DMS53 treated with DMSO at 0.1 percent for 48 hours (cell line): Measurements from ENCODE around the gene FHIT.

Experiments
- DNase-seq: peaks from one replicate; lab custom pipeline; 2025; ENCODE audit not compliant: unreplicated experiment; lab: John Stamatoyannopoulos, UW

Gene FHIT

GRCh38 chr3:60434950-60435349 lies 816.3 kb downstream of the FHIT start:
- DNase-seq, result no peak

GRCh38 chr3:60434323-60434722 lies 816.9 kb downstream of the FHIT start:
- DNase-seq, result no peak

- DNase-seq, result no peak
Observed at GRCh38 chr3:60431599-60431958, 819.7 kb downstream of the FHIT start.

GRCh38 chr3:60430205-60430604 lies 821.0 kb downstream of the FHIT start:
- DNase-seq, result no peak

- DNase-seq, result no peak
Observed at GRCh38 chr3:60427109-60427508, 824.1 kb downstream of the FHIT start.

GRCh38 chr3:60424942-60425341 lies 826.3 kb downstream of the FHIT start:
- no peak for DNase-seq

- no peak for DNase-seq
Observed at GRCh38 chr3:60424034-60424433, 827.2 kb downstream of the FHIT start.

- DNase-seq, result no peak
Observed at GRCh38 chr3:60423556-60423955, 827.7 kb downstream of the FHIT start.

GRCh38 chr3:60421749-60422446 lies 829.4 kb downstream of the FHIT start:
- no peak for DNase-seq

GRCh38 chr3:60417576-60417975 lies 833.7 kb downstream of the FHIT start:
- no peak for DNase-seq

GRCh38 chr3:60414011-60414410 lies 837.2 kb downstream of the FHIT start:
- DNase-seq, result no peak

GRCh38 chr3:60413551-60413950 lies 837.7 kb downstream of the FHIT start:
- DNase-seq, result no peak

GRCh38 chr3:60403866-60404265 lies 847.4 kb downstream of the FHIT start:
- DNase-seq, result no peak

- no peak for DNase-seq
Observed at GRCh38 chr3:60402931-60403330, 848.3 kb downstream of the FHIT start.

GRCh38 chr3:60399861-60400845 lies 851.1 kb downstream of the FHIT start:
- no peak for DNase-seq

- no peak for DNase-seq
Observed at GRCh38 chr3:60399292-60399691, 852.0 kb downstream of the FHIT start.

- DNase-seq, result no peak
Observed at GRCh38 chr3:60395173-60395762, 856.0 kb downstream of the FHIT start.

- no peak for DNase-seq
Observed at GRCh38 chr3:60393946-60394345, 857.3 kb downstream of the FHIT start.

GRCh38 chr3:60392501-60392900 lies 858.8 kb downstream of the FHIT start:
- no peak for DNase-seq

GRCh38 chr3:60391292-60391691 lies 860.0 kb downstream of the FHIT start:
- DNase-seq, result no peak

GRCh38 chr3:60388731-60389130 lies 862.5 kb downstream of the FHIT start:
- DNase-seq, result no peak

GRCh38 chr3:60386306-60386705 lies 864.9 kb downstream of the FHIT start:
- DNase-seq, result no peak
